Right cardiac atrium (tissue), 5 donors: Measurements from ENCODE around the gene RBMS2. TPM values are rescaled to one million over a fixed set of nuclear protein-coding genes. Genes with fewer than 3 reads are reported as not detected.

Experiments
- ATAC-seq, 2 donors: fragments of 200-7000 bp; cut with Tn5 transposase; one replicate each; pipeline versions ENCODE4 v1.8.0 to v1.9.1; 2020; ENCODE audit warnings: moderate library complexity in 2 of 2, mild to moderate bottlenecking in 1 of 2
- DNase-seq, 3 donors: peaks; one replicate each; pipeline ENCODE4 v3.0.0-alpha.2; 2020
- H3K27ac ChIP-seq: one replicate; pipeline ENCODE4 v1.5.1; 2013; ENCODE audit warnings: mild to moderate bottlenecking, low read length, control low read depth, moderate library complexity
- H3K27me3 ChIP-seq: one replicate; pipeline ENCODE4 v1.6.1; 2013; ENCODE audit not compliant: control insufficient read depth, insufficient read depth
- H3K4me1 ChIP-seq: one replicate; pipeline ENCODE4 v1.6.1; 2013; ENCODE audit warnings: low read length; ENCODE audit not compliant: control insufficient read depth, insufficient read depth
- H3K4me3 ChIP-seq: one replicate; pipeline ENCODE4 v1.5.1; 2013; ENCODE audit warnings: low read length, control low read depth
- H3K9me3 ChIP-seq: one replicate; pipeline ENCODE4 v1.6.1; 2013; ENCODE audit warnings: low read length; ENCODE audit not compliant: control insufficient read depth
- WGBS: extraction: QIAGEN DNeasy Blood & Tissue Kit; methylation state at CpG from one replicate; pipeline ENCODE4 v1.1.7; 2013; 5-methylcytosine and 5-hydroxymethylcytosine counted together
- intact Hi-C, 4 donors: fragments of 100-400 bp; cut with DNase I; formaldehyde crosslinking; loops; one replicate each; pipeline versions ENCODE4 v1.11.0 to v1.14.0; 2022 to 2023
- polyA plus RNA-seq: library from polyadenylated mRNA; stranded (reverse); fragments of 200-250 nt; gene quantifications from one replicate; pipeline ENCODE4 v1.2.3, GENCODE V29; 2013
- total RNA-seq, 4 donors: library from RNA; stranded (reverse); fragmentation: NEBNext Ultra II Directional; extraction: Animal tissue kit (Norgen Biotek cat#: 25700); gene quantifications; one replicate each; pipeline ENCODE4 v1.2.1, GENCODE V29; 2021
- donor health status: healthy with polysubstance abuse.
- donor health status: DM: no; HTN: yes; CAD: no.
- donor health status: DM: no; HTN: no; CAD: no.
- donor health status: DM: no; HTN: yes; CAD: no; lungs with severe emphysema.
- donor health status: DM: yes; HTN: yes; CAD: no.

Gene RBMS2
- total and polyA plus RNA-seq, 5 donors, result 11.0 to 41.4 (median 35.2) TPM

DNA sequence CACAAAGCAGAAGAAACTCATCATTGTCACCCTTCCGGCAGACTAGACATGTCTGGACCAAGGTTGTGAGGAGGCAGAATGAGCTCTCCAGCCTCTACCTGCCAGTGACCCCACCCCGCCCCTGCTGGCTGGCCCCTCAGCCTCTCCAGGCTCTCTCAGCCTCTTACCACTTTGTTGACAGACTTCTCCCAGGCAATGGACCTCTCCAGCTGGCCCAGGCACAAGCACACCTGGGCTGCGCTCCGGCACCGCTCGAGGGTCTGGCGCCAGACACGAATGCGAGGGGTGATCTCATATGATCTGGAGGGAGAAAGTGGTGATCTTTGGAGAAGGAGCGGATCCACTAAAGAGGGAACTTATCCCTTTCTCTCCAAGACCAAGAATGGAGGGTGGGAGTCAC lies 78.2 kb downstream of the RBMS2 start:
- Histone ChIP-seq H3K27ac (no peak overlapping the region), H3K4me3 (no peak overlapping the region), H3K9me3 (no peaks in the 10 kb centered on the region), H3K4me1 (no peaks in the 10 kb centered on the region), H3K27me3 (no peaks in the 10 kb centered on the region)
- no peak for ATAC-seq
- 94% methylated on average over 10 of the region's 10 CpGs for WGBS
- DNase-seq, result no peak
- intact Hi-C loops, result loop anchor here in 1 of 4 donors (10.0 kb wide), 1 partner anchor 405 kb away; no protein-coding TSS in a partner anchor

DNA sequence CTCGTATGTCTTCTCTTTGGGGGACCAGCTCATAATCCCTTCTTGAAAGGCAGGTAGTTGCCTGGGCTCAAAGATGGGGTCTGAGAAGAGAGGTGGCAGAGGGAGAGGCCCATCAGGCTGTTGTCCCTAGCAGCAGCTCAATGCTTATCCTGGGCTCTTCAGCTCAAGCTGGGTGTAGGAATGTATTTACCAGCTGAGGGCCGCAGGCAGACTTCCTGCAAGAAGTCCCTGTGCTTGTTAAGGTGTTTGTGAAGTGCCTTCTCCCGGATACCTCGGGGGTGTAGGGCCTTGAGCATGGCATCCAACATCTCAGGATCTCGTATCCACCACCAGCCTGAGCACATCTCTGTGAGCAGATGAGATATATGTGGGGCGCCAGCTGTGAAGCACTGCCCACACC lies 79.1 kb downstream of the RBMS2 start:
- Histone ChIP-seq H3K9me3 (no peaks in the 10 kb centered on the region), H3K27ac (no peak overlapping the region), H3K27me3 (no peaks in the 10 kb centered on the region), H3K4me3 (no peak overlapping the region), H3K4me1 (no peaks in the 10 kb centered on the region)
- intact Hi-C loops, result no loop called here
- no peak for ATAC-seq
- DNase-seq, result no peak
- WGBS, result 88% methylated on average over 6 of the region's 6 CpGs

DNA sequence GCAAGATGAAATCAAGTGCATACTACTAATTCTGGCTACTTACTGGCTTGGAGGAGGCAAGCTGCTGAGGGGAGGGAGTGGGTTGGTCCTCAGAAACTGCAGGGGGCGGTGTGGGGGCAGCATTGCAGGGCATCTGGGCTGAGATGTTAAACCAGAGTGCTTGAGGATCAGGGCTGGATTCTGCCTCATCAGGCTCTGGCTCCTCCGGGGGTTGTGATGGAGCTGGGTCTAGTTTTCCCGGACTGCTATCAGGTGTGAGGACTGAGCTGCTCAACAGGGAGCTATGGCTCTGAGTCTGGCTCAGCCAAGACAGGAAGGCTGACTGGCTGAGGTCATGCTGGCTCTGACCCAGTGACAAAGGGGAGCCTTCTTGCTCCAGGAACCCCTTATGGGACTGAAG lies 79.9 kb downstream of the RBMS2 start:
- no peak overlapping the region for H3K27ac ChIP-seq

DNA sequence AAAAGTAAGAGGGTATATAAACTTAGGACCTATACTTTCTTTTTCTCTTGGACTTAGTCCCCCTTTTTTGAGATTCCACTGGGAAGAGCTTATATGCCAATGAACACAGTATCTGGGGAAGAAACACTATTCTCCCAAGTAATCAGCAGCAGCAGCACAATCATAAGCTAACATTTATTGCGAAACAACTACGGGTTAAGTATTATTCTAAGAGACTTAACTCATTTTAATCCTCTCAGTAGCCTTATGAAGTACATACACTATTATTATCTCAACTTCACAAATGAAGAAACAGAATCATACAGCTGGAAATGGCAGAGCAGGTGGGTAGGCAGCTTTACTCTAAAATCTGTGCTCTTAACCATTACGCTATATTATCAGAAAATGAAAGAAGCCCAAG lies 80.6 kb downstream of the RBMS2 start:
- no peak overlapping the region for H3K4me3 ChIP-seq
- WGBS, result 72% methylated on average over 3 of the region's 3 CpGs
- ATAC-seq (no peak), DNase-seq (no peak)
- no peaks in the 10 kb centered on the region for H3K27me3 ChIP-seq
- no peak overlapping the region for H3K27ac ChIP-seq
- H3K9me3 ChIP-seq, result no peaks in the 10 kb centered on the region
- intact Hi-C loops, result no loop called here
- H3K4me1 ChIP-seq, result no peaks in the 10 kb centered on the region

More for the DNA sequence above, 79.9 kb downstream of the RBMS2 start:
- 49% methylated on average over 3 of the region's 3 CpGs for whole genome bisulfite sequencing
- Histone ChIP-seq H3K4me3 (no peak overlapping the region), H3K9me3 (no peaks in the 10 kb centered on the region), H3K27me3 (no peaks in the 10 kb centered on the region), H3K4me1 (no peaks in the 10 kb centered on the region)
- ATAC-seq, result peak in 1 of 2 donors; percentile 58
- DNase-seq, result peak; percentile 31 to 63 (median 60)
- intact Hi-C loops, result no loop called here

DNA sequence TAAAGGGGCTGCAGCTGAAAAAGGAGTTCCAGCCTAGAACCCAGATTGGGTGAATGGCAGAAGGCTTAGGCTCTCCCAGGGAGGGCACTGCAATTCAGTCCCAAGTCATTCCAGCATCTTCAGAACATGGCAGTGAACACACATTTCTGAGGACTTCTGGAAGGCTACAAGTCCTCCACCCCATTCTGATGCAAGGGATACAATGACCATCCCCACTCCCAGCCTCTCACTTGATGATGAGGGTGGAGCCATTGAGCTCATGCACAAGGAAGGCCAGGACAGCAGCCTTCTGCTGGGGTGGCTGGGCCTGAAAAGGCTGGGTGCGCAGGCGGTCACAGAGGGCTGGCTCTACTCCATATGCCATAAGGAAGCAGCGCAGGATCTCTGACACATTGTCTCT lies 82.7 kb downstream of the RBMS2 start:
- H3K4me1 ChIP-seq, result no peaks in the 10 kb centered on the region
- H3K27ac ChIP-seq, result no peak overlapping the region
- no peaks in the 10 kb centered on the region for H3K9me3 ChIP-seq
- intact Hi-C loops, result no loop called here
- WGBS, result over 99% methylated on average over 3 of the region's 3 CpGs
- H3K4me3 ChIP-seq, result no peak overlapping the region
- H3K27me3 ChIP-seq, result no peaks in the 10 kb centered on the region
- DNase-seq, result no peak
- ATAC-seq, result no peak

DNA sequence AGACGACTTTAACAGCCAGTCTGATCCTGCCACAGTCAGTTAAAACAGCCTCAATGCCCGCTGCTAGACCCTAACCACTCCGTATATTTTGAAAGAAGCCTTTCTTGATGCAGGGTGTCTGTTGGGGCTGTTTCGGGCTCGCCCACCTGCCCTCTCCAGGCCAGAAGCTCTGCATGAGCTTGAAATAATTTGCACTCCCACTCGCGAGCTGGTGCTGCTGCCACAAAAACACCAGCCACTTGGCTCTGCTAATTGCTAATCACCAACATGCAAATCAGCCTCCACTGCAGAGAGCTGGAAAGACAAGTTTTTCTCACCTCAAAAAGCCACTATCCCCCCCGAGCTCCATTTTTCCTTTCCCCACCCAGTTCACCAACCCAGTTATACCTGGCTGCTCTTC lies 93.0 kb downstream of the RBMS2 start:
- H3K9me3 ChIP-seq, result no peaks in the 10 kb centered on the region
- ATAC-seq (no peak), DNase-seq (no peak)
- 85% methylated on average over 8 of the region's 8 CpGs for WGBS
- H3K27ac ChIP-seq, result no peak overlapping the region
- no peaks in the 10 kb centered on the region for H3K27me3 ChIP-seq
- intact Hi-C loops, result no loop called here
- no peak overlapping the region for H3K4me3 ChIP-seq
- H3K4me1 ChIP-seq, result peaks cover 2% of the 10 kb centered on the region

DNA sequence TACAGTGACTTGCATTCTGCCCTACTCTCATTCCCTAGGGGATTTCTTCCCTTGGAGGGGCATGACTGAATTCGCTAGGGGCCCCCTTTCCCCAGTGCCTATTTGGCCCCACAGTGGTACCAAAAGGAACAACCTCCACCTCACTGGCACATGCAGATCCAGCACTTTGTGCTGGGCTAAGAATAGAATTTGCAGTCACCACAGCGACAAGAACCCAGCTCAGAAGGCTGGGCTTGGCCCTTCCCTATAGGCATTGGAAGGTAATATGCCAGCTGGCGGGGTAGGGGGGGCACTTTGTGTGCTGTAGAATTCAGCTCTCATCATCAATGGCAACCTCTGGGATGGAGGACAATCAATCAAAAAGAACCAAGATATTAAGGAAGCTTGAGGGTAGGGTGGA lies 94.6 kb downstream of the RBMS2 start:
- ATAC-seq (peak; percentile 62 to 79), DNase-seq (no peak)
- intact Hi-C loops, result no loop called here
- Histone ChIP-seq H3K27me3 (no peaks in the 10 kb centered on the region), H3K4me3 (no peak overlapping the region), H3K4me1 (peaks cover 2% of the 10 kb centered on the region), H3K9me3 (no peaks in the 10 kb centered on the region), H3K27ac (peak overlapping the region; percentile 57)
- WGBS, result 82% methylated on average over 3 of the region's 3 CpGs

DNA sequence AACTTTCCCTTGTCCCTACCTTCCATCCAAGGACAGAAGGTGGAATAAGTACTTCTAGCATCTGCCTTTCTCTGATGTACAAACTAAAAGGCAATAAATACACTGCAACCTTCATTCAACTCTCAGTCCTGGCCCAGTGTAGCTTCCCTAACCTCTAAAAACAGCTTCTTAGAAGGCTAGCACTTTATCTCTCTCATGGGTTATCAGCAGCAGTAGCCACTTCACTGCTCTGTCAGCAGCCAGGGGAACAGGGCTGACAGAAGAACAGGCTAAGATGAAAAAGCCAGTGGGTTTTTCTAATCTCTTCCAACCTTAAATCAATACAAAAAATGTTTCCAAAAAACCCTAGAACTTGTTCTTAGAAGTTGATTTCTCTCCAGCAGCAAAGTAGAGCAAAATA lies 95.3 kb downstream of the RBMS2 start:
- DNase-seq (no peak), ATAC-seq (peak in 1 of 2 donors; percentile 67)
- Histone ChIP-seq H3K4me1 (peaks cover 2% of the 10 kb centered on the region), H3K9me3 (no peaks in the 10 kb centered on the region), H3K27me3 (no peaks in the 10 kb centered on the region), H3K4me3 (no peak overlapping the region), H3K27ac (peak overlapping the region; percentile 57)
- intact Hi-C loops, result no loop called here

DNA sequence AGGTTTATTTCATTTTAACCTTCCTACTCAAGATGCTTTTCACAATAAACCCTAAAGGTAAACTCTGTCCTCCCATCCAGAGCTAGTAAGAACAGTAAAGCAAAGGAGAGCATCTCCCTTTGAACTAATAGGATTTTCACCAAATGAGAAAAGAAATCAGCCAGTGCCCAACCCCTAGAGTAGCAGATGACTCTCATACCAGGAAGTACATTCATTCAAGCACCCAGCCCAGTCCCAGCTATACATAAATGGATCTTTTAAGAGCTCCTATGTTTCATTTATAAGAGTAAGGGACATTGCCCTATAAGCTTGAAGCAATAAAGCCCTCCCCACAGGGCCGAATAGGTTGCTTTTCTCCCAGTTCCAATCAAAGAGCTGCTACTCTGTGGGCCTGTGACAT lies 100.9 kb downstream of the RBMS2 start:
- peaks cover 5% of the 10 kb centered on the region for H3K4me1 ChIP-seq
- DNase-seq, result no peak
- WGBS, result 80% methylated on average over 1 of the region's 1 CpG

DNA sequence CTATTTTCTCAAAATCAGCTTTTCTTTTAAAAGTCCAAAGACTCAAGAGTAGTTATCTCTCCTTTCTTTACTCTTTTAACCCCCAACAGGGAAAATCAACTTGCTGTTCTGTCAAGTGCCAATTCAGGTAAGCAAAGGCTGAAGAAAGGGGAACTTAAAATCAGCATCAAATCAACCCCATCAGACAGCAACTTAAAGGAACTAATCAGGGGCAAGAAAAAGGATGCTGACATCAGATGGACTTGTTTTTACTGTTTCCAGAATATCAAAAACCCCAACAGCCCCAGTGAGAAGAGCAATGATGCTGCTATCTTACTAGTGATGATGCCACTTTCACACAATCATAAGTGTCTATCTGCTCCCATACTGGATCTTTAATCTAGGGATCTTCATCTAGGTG lies 105.1 kb downstream of the RBMS2 start:
- peaks cover 5% of the 10 kb centered on the region for H3K4me1 ChIP-seq
- intact Hi-C loops, result no loop called here
- DNase-seq, result no peak
- ATAC-seq, result no peak
- H3K9me3 ChIP-seq, result no peaks in the 10 kb centered on the region
- H3K27ac ChIP-seq, result no peak overlapping the region
- H3K27me3 ChIP-seq, result no peaks in the 10 kb centered on the region
- H3K4me3 ChIP-seq, result no peak overlapping the region

More for the DNA sequence above, 100.9 kb downstream of the RBMS2 start:
- ATAC-seq, result no peak
- Histone ChIP-seq H3K27me3 (no peaks in the 10 kb centered on the region), H3K27ac (no peak overlapping the region), H3K4me3 (no peak overlapping the region), H3K9me3 (no peaks in the 10 kb centered on the region)
- intact Hi-C loops, result no loop called here

DNA sequence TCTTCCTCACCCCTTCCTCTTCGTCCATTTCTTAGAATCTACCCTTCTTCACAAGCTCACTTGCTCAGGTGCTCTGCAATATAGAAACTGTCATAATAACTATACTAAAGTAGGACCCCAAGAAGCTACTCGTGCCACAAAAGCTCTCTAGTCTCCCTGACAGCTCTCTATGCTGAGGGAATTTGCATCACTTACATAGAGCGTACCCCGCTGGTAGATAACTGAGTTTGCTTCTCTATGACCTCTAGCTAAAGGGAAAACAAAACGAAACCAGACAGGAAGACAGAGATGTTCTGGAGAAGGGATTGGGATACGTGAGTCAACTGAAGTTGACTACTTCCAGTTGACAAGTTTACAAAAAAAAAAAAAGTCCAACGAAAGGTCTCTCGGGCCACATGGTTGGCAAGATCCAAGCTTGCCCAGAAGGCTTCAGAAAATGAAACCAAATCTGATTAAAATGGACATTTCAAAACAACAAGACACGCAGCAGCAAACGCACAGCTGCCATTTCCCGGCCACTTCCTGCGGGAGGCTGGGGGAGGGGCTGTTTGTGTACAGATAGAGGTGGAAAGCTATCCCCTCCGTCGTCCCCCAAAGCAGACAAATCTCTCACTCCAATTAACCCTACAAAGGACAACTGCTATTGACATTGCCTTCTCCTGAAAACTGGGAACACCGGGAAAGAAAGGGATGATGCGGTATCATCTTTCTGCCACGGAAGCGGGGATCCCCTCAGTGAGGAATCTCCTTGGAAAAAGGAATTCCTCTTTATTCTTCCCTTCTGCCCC lies 107.2 kb downstream of the RBMS2 start:
- Histone ChIP-seq H3K4me3 (peak overlapping the region; percentile 89), H3K4me1 (peaks cover 12% of the 10 kb centered on the region), H3K9me3 (no peaks in the 10 kb centered on the region), H3K27me3 (no peaks in the 10 kb centered on the region), H3K27ac (peak overlapping the region; percentile 95)
- WGBS, result under 1% methylated on average over 18 of the region's 18 CpGs
- peak; percentile 8 to 18 for ATAC-seq
- intact Hi-C loops, result no loop called here
- peak; percentile 67 to 85 (median 84) for DNase-seq
